Measurements from ENCODE around the gene EFNA5.

EFNA5 gene

DNA sequence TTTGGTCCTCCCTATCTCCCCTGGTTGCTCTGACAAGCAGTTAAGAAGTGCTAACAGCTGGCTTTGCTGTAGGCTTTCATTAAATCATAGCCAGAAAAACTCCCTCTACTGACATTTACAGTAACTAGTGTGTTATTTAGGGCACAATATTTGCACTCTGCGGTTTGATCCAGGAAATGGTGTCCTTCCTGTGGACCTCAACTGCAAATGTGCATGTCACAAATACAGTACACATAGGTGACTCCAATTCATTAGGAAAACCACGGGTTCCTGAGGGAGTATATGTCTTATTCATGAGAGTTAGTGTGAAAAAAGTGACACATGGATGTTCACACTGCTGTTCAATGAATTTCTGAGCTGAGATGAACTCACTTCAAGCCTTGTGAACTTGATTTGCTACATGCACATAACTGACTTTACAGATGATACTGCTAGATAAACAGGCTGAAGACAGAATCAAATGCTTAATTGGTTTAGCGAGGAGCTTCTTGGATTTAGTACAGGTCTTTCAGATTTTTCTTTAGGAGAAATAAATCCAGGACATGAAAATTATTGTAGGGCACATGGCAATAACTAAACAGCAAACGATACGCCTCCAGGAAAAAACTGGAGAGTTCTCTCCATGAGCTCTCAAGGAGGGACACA lies 281.5 kb downstream of the EFNA5 start:
- Histone ChIP-seq H3K36me3 (ENCODE audit: control insufficient read depth, insufficient read depth, low read length) (no peaks in the 10 kb centered on the region), H3K27me3 (ENCODE audit: control insufficient read depth, insufficient read depth, low read length) (no peaks in the 10 kb centered on the region), H3K4me1 (ENCODE audit: control insufficient read depth, insufficient read depth, low read length) (no peaks in the 10 kb centered on the region), H3K27ac (ENCODE audit: low read length) (no peak overlapping the region), H3K4me3 (ENCODE audit: low read length) (no peak overlapping the region), H3K9me3 (ENCODE audit: control insufficient read depth, insufficient read depth, low read length) (no peaks in the 10 kb centered on the region)
- no CpG with 5 or more reads among the region's 5 CpGs for WGBS (ENCODE audit: insufficient coverage, insufficient read length)
- no peak for DNase-seq (ENCODE audit: low read depth, low spot score)

DNA sequence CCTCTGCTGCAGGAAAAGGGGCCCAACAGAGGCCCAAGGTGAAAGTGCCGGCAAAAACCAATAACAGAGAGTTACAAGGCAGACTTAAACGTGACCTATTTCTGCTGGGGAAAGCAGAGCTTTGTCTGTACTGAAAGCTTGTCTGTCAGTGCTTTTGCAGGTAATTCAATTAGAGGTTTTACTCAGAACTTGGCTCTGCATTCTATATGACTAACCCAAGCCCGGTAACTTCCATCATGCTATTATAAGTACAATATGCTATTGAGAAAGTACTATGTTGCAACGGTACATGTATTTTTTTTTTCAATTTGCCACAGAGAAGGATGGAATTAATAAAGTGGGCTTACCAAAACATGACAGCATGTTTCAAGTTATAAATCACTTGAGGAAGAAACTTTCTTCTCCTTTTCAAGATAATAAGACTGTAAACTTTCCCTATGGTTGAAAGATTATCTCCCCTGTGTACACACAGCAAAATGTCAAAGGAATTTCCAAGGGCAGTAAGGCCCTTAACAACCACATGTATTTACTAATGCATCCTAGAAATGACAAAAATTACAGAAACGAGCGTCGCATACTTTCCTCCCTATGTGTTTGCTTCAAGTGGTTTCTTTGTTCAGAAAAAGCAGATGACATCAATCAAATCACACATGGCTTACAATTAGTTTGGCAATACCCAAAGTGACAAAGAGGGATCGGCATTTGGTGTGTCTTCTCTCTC lies 282.4 kb downstream of the EFNA5 start:
- Histone ChIP-seq H3K4me1 (ENCODE audit: control insufficient read depth, insufficient read depth, low read length) (no peaks in the 10 kb centered on the region), H3K9me3 (ENCODE audit: control insufficient read depth, insufficient read depth, low read length) (no peaks in the 10 kb centered on the region), H3K4me3 (ENCODE audit: low read length) (no peak overlapping the region), H3K36me3 (ENCODE audit: control insufficient read depth, insufficient read depth, low read length) (no peaks in the 10 kb centered on the region), H3K27ac (ENCODE audit: low read length) (no peak overlapping the region), H3K27me3 (ENCODE audit: control insufficient read depth, insufficient read depth, low read length) (no peaks in the 10 kb centered on the region)
- DNase-seq (ENCODE audit: low read depth, low spot score), result no peak
- no CpG with 5 or more reads among the region's 8 CpGs for WGBS (ENCODE audit: insufficient coverage, insufficient read length)

DNA sequence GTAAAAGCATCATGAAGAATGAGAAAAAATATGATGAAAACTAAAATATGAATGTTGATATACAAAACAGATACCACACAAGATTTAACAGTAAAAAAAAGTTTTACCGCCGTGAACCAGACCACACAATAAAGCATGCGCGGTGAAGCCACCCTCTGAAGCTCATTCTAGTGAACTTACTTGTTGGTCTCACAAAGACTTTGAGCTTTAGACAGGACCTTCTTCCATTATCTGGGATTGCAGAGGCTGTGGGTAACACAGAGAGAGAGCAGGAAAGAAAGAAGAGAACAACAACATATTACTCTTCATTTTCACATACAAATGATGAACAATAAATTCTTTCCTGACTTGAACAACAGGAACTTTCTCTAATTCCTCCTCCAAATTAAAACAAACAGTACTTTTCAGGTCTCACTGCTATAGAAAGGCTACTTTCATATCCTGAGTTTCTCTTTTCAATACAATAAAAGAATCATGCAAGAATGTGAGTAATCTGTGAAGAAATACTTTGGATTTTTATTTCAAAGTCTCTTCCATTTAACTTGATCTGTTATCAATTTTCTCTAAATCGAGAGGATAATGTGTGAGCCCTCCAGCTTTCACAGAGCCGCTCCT lies 283.1 kb downstream of the EFNA5 start:
- no peak overlapping the region for H3K27ac ChIP-seq (ENCODE audit: low read length)
- no peak overlapping the region for H3K4me3 ChIP-seq (ENCODE audit: low read length)
- H3K9me3 ChIP-seq (ENCODE audit: control insufficient read depth, insufficient read depth, low read length), result no peaks in the 10 kb centered on the region
- H3K4me1 ChIP-seq (ENCODE audit: control insufficient read depth, insufficient read depth, low read length), result no peaks in the 10 kb centered on the region
- H3K27me3 ChIP-seq (ENCODE audit: control insufficient read depth, insufficient read depth, low read length), result no peaks in the 10 kb centered on the region
- DNase-seq (ENCODE audit: low read depth, low spot score), result no peak
- H3K36me3 ChIP-seq (ENCODE audit: control insufficient read depth, insufficient read depth, low read length), result no peaks in the 10 kb centered on the region
- no CpG with 5 or more reads among the region's 6 CpGs for WGBS (ENCODE audit: insufficient coverage, insufficient read length)

DNA sequence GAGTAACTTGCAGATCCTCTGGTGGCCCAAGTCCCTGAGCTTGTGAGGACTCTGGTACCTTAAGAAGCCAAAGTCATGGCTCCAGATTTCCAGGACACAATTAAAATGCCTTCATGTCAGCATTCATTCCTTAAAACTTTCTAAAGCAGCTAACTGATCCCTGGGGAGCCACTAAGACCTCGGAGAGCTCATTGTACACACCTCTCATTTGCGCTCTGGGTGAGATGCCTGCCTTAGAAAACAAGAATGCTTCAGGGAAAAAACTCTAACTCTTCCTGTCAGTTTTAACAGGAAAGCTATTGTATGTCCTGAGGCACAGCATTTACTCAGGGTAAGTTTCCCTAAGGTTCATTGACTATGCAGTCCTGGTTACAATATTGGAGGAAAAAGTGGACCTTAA lies 285.0 kb downstream of the EFNA5 start:
- Histone ChIP-seq H3K27me3 (ENCODE audit: control insufficient read depth, insufficient read depth, low read length) (no peaks in the 10 kb centered on the region), H3K4me3 (ENCODE audit: low read length) (no peak overlapping the region), H3K27ac (ENCODE audit: low read length) (no peak overlapping the region), H3K9me3 (ENCODE audit: control insufficient read depth, insufficient read depth, low read length) (no peaks in the 10 kb centered on the region), H3K36me3 (ENCODE audit: control insufficient read depth, insufficient read depth, low read length) (no peaks in the 10 kb centered on the region), H3K4me1 (ENCODE audit: control insufficient read depth, insufficient read depth, low read length) (no peaks in the 10 kb centered on the region)
- WGBS (ENCODE audit: insufficient coverage, insufficient read length), result no CpG with 5 or more reads among the region's 2 CpGs
- no peak for DNase-seq (ENCODE audit: low read depth, low spot score)

DNA sequence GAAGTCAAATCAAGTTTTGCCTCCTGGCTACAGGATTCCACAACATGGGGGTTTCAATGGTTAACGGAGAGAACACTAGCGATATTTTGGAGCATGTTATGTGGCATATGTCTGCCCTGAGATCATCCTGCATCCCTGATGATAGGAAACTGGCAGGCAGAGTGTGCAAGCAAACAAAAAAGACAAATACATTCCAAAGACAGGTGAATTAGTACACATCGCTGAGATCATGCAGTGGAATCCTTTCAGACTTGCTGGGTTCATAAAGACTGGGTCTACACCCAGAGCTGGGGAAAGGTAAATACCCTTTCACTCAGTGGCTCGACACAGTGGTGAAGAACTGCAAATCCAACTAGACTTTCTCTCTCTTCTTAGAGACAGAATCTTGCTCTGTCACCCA lies 286.5 kb downstream of the EFNA5 start:
- H3K9me3 ChIP-seq (ENCODE audit: control insufficient read depth, insufficient read depth, low read length), result no peaks in the 10 kb centered on the region
- no peaks in the 10 kb centered on the region for H3K4me1 ChIP-seq (ENCODE audit: control insufficient read depth, insufficient read depth, low read length)
- no peak overlapping the region for H3K27ac ChIP-seq (ENCODE audit: low read length)
- no CpG with 5 or more reads among the region's 4 CpGs for WGBS (ENCODE audit: insufficient coverage, insufficient read length)
- no peak for DNase-seq (ENCODE audit: low read depth, low spot score)
- no peaks in the 10 kb centered on the region for H3K36me3 ChIP-seq (ENCODE audit: control insufficient read depth, insufficient read depth, low read length)
- no peaks in the 10 kb centered on the region for H3K27me3 ChIP-seq (ENCODE audit: control insufficient read depth, insufficient read depth, low read length)
- H3K4me3 ChIP-seq (ENCODE audit: low read length), result no peak overlapping the region

DNA sequence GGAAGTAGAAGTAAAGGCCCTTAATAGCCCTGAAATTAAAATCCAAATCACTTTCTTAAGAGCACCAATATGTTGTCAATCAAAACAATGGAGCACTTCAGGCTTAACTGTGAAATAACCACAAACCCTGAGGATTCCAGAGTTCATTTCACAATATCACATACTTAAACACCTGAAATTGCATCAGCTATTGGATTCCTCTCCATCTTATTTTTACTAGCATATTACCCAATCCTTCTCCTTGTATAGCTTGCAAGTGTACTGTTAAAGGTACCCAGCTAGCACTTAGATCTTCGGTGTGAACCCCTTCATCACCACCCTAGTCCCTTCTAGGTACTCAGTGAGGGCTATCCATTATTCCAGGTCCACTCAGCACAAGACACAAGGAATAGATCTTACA lies 287.3 kb downstream of the EFNA5 start:
- Histone ChIP-seq H3K27me3 (ENCODE audit: control insufficient read depth, insufficient read depth, low read length) (no peaks in the 10 kb centered on the region), H3K4me3 (ENCODE audit: low read length) (no peak overlapping the region), H3K4me1 (ENCODE audit: control insufficient read depth, insufficient read depth, low read length) (peaks cover 1% of the 10 kb centered on the region; the same call in 1 of the 2 replicates), H3K36me3 (ENCODE audit: control insufficient read depth, insufficient read depth, low read length) (no peaks in the 10 kb centered on the region), H3K27ac (ENCODE audit: low read length) (no peak overlapping the region), H3K9me3 (ENCODE audit: control insufficient read depth, insufficient read depth, low read length) (no peaks in the 10 kb centered on the region)
- WGBS (ENCODE audit: insufficient coverage, insufficient read length), result no CpG with 5 or more reads among the region's 1 CpG
- DNase-seq (ENCODE audit: low read depth, low spot score), result no peak

DNA sequence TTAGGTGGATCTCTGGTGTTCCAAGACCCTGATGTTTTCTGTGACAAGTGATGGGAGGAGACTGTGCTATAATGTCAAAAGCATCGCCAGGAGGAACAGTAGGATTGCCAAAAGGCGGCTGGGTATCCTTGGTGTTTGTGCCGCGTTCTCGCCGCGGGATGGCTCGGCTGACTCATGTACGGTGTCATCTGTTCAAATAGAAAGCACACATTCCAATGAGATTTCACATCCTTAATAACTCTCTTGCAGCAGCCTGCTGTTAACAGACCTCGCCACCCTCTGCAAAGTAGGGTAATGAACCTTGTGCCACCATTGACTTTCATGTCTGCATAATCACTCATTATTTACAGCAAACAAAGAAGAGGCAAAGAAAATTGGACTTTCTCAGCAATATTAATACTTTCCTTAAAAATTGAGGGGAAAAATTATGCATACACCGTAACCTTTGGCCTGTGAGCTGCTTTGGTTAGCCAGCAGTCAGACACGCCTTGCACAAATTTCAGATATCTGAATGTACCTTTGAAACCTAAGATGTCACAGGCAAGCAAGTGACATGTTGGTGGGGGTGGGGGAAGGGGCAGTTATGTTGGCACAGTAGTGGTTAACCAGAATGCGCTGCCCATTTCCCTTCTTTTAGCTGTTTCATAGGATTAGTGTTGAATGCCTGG lies 289.4 kb downstream of the EFNA5 start:
- no peak overlapping the region for H3K4me3 ChIP-seq (ENCODE audit: low read length)
- H3K4me1 ChIP-seq (ENCODE audit: control insufficient read depth, insufficient read depth, low read length), result peaks cover 1% of the 10 kb centered on the region; the same call in 1 of the 2 replicates
- no peaks in the 10 kb centered on the region for H3K9me3 ChIP-seq (ENCODE audit: control insufficient read depth, insufficient read depth, low read length)
- H3K36me3 ChIP-seq (ENCODE audit: control insufficient read depth, insufficient read depth, low read length), result no peaks in the 10 kb centered on the region
- no peak for DNase-seq (ENCODE audit: low read depth, low spot score)
- no peak overlapping the region for H3K27ac ChIP-seq (ENCODE audit: low read length)
- WGBS (ENCODE audit: insufficient coverage, insufficient read length), result no CpG with 5 or more reads among the region's 13 CpGs
- H3K27me3 ChIP-seq (ENCODE audit: control insufficient read depth, insufficient read depth, low read length), result no peaks in the 10 kb centered on the region

DNA sequence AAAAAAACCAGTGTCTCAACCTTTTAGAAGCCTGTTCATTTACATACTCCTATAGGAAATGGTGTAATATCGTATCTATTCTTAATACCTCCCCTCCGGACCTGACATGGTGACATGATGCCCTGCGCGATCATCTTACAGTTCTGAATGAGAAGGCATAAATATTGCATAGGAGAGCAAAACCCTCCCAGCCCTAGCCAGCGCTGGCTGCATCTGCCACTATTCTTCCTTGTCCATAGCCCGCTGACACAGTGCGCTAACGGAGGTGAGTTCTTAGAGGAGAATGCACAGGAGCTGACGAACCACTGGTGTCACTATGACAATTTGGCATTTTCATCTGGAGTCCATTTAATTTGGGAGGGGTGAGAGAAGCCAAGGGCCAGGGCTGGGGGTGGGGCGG lies 290.1 kb downstream of the EFNA5 start:
- Histone ChIP-seq H3K36me3 (ENCODE audit: control insufficient read depth, insufficient read depth, low read length) (no peaks in the 10 kb centered on the region), H3K27me3 (ENCODE audit: control insufficient read depth, insufficient read depth, low read length) (no peaks in the 10 kb centered on the region), H3K4me3 (ENCODE audit: low read length) (no peak overlapping the region), H3K9me3 (ENCODE audit: control insufficient read depth, insufficient read depth, low read length) (no peaks in the 10 kb centered on the region), H3K4me1 (ENCODE audit: control insufficient read depth, insufficient read depth, low read length) (peaks cover 1% of the 10 kb centered on the region; the same call in 1 of the 2 replicates), H3K27ac (ENCODE audit: low read length) (no peak overlapping the region)
- DNase-seq (ENCODE audit: low read depth, low spot score), result no peak
- no CpG with 5 or more reads among the region's 10 CpGs for WGBS (ENCODE audit: insufficient coverage, insufficient read length)

DNA sequence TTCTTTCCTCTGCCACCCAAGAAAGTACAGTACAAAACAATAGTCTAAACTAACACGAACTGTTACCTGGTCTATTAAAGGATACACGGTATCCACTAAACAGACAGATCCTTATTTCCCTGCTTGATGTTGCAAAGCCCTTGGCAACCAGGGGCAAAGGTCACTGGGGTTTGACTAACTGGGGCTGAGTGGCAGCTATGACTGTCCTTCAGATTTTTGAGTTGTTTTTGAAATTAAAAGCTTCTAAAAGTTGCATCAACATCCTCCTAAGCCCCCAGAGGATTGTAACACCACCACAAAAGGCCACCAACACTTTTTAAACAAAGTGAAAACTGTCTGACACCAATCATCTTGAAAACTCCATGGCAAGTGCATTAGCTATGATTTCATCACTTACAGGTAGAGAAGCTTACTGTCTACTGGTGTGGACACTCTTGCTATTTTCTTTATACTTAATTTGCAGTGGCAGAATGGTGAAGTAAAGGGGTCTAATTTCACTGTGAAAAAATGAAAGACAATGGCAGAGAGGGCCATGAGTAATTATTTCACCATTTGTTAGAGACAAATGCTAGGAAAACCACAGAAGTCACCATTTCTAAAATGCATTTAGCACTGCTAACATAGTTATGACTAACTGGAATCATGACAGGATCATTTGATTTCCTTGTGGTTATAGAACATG lies 292.4 kb downstream of the EFNA5 start:
- H3K36me3 ChIP-seq (ENCODE audit: control insufficient read depth, insufficient read depth, low read length), result no peaks in the 10 kb centered on the region
- H3K27ac ChIP-seq (ENCODE audit: low read length), result no peak overlapping the region
- peaks cover 1% of the 10 kb centered on the region; the same call in 1 of the 2 replicates for H3K4me1 ChIP-seq (ENCODE audit: control insufficient read depth, insufficient read depth, low read length)
- no peak for DNase-seq (ENCODE audit: low read depth, low spot score)
- H3K27me3 ChIP-seq (ENCODE audit: control insufficient read depth, insufficient read depth, low read length), result no peaks in the 10 kb centered on the region
- H3K4me3 ChIP-seq (ENCODE audit: low read length), result no peak overlapping the region
- H3K9me3 ChIP-seq (ENCODE audit: control insufficient read depth, insufficient read depth, low read length), result no peaks in the 10 kb centered on the region
- no CpG with 5 or more reads among the region's 2 CpGs for WGBS (ENCODE audit: insufficient coverage, insufficient read length)

DNA sequence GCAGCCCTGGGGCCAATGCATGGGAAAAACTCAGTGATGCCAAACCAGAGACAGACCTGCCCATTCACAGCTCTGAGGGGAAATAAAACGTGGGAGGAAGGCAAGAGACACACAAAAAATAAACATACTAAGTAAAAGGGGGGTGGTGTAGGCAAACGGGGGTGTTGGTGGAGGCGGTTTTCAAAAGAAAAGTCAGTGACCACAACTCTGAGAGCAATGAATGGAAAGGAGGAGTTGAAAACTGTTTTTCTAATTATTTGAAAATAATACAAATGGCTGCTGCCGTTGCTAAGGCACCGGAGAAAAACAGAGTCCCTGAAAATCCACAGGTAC lies 293.5 kb downstream of the EFNA5 start:
- Histone ChIP-seq H3K27ac (ENCODE audit: low read length) (no peak overlapping the region), H3K4me3 (ENCODE audit: low read length) (no peak overlapping the region), H3K9me3 (ENCODE audit: control insufficient read depth, insufficient read depth, low read length) (no peaks in the 10 kb centered on the region), H3K36me3 (ENCODE audit: control insufficient read depth, insufficient read depth, low read length) (no peaks in the 10 kb centered on the region), H3K27me3 (ENCODE audit: control insufficient read depth, insufficient read depth, low read length) (no peaks in the 10 kb centered on the region), H3K4me1 (ENCODE audit: control insufficient read depth, insufficient read depth, low read length) (peaks cover 1% of the 10 kb centered on the region; the same call in 1 of the 2 replicates)
- WGBS (ENCODE audit: insufficient coverage, insufficient read length), result no CpG with 5 or more reads among the region's 5 CpGs
- no peak for DNase-seq (ENCODE audit: low read depth, low spot score)
